RWPE2 (cell line): Measurements from ENCODE around the gene TXNRD3.

Experiments used
- ATAC-seq: fragments of 200-7000 bp; cut with Tn5 transposase; 3 replicates; pipeline ENCODE4 v1.9.1; 2021; ENCODE audit warnings: low read depth
- DNase-seq: peaks from one replicate; pipeline ENCODE4 v3.0.0-alpha.2; 2020; ENCODE audit warnings: low spot score
- H3K27ac ChIP-seq: fragments of 450-650 bp; 2 replicates; pipeline ENCODE4 v1.5.1; 2017; ENCODE audit warnings: mild to moderate bottlenecking; ENCODE audit not compliant: poor library complexity, severe bottlenecking
- H3K27me3 ChIP-seq: fragments of 250-450 bp; sonication (Bioruptor Pico); 2 replicates; pipeline ENCODE4 v1.5.1; 2021; ENCODE audit warnings: mild to moderate bottlenecking, moderate library complexity; ENCODE audit not compliant: insufficient read depth, poor library complexity, severe bottlenecking
- H3K36me3 ChIP-seq: fragments of 250-450 bp; sonication (Bioruptor Pico); 2 replicates; pipeline ENCODE4 v1.5.1; 2020; ENCODE audit warnings: low read depth, mild to moderate bottlenecking, moderate library complexity
- H3K4me1 ChIP-seq: fragments of 250-450 bp; sonication (Bioruptor Pico); 2 replicates; pipeline ENCODE4 v1.5.1; 2021; ENCODE audit warnings: mild to moderate bottlenecking, moderate library complexity; ENCODE audit not compliant: insufficient read depth, poor library complexity, severe bottlenecking
- H3K4me3 ChIP-seq: fragments of 250-450 bp; sonication (Bioruptor Pico); 2 replicates; pipeline ENCODE4 v1.5.1; 2021; ENCODE audit warnings: mild to moderate bottlenecking, moderate library complexity; ENCODE audit not compliant: severe bottlenecking
- H3K9me3 ChIP-seq: fragments of 250-450 bp; sonication (Bioruptor Pico); 2 replicates; pipeline ENCODE4 v1.5.1; 2021; ENCODE audit warnings: mild to moderate bottlenecking, moderate library complexity; ENCODE audit not compliant: severe bottlenecking
- TF ChIP-seq, protein P1 (sequence below): fragments of 450-650 bp; IDR thresholded peaks from one replicate; pipeline ENCODE4 v1.5.1; 2017; ENCODE audit warnings: mild to moderate bottlenecking, moderate library complexity; ENCODE audit not compliant: poor library complexity, severe bottlenecking

The TXNRD3 gene

DNA sequence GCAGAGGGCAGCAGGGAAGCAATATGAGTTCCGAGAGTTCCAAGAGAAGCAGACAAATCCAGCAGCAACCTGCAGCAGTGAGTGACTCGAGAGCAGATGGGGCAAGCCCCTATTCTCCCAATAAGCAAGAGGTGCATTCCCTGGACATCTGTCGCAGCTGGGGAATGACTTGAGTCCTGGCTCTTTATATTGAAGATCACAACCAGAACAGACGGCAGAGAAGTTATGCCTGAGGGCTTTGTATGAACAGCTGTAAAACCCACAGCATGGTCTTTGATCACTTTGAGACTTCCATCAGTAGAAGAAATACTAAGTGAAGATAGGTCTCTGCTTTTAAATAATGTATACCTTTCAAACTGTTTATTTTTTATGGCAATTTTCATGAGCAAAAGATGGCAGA lies 72.6 kb downstream of the TXNRD3 start:
- Histone ChIP-seq H3K9me3 (no peaks in the 10 kb centered on the region), H3K27me3 (peaks cover 5% of the 10 kb centered on the region), H3K27ac (no peak overlapping the region), H3K4me3 (no peak overlapping the region), H3K4me1 (no peaks in the 10 kb centered on the region), H3K36me3 (no peaks in the 10 kb centered on the region)
- ATAC-seq (no peak), DNase-seq (no peak)
- TF ChIP-seq, protein P1, sequence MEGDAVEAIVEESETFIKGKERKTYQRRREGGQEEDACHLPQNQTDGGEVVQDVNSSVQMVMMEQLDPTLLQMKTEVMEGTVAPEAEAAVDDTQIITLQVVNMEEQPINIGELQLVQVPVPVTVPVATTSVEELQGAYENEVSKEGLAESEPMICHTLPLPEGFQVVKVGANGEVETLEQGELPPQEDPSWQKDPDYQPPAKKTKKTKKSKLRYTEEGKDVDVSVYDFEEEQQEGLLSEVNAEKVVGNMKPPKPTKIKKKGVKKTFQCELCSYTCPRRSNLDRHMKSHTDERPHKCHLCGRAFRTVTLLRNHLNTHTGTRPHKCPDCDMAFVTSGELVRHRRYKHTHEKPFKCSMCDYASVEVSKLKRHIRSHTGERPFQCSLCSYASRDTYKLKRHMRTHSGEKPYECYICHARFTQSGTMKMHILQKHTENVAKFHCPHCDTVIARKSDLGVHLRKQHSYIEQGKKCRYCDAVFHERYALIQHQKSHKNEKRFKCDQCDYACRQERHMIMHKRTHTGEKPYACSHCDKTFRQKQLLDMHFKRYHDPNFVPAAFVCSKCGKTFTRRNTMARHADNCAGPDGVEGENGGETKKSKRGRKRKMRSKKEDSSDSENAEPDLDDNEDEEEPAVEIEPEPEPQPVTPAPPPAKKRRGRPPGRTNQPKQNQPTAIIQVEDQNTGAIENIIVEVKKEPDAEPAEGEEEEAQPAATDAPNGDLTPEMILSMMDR, result no peak

DNA sequence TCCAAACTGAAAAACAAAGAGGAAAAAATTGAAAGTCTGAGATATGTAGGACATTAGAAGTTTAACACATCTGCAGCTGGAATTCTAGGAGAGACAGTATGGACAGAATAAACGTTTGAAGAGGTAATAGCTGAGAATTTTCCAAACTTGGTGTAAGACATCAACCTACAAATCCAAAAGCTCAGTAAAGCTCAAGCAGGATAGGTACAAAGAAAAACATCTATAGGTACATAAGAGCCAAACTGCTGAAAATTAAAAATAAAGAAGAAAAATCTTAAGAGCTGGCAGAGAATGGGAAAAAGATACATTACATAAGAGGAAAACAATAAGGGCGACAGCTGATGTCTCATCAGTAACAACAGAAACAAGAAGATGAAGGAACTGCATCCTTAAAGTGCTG lies 73.4 kb downstream of the TXNRD3 start:
- ATAC-seq (no peak), DNase-seq (no peak)
- H3K9me3 ChIP-seq, result no peaks in the 10 kb centered on the region
- TF ChIP-seq, protein P1, result no peak
- H3K27me3 ChIP-seq, result peaks cover 5% of the 10 kb centered on the region
- H3K4me3 ChIP-seq, result no peak overlapping the region
- H3K27ac ChIP-seq, result no peak overlapping the region
- no peaks in the 10 kb centered on the region for H3K4me1 ChIP-seq
- H3K36me3 ChIP-seq, result no peaks in the 10 kb centered on the region

DNA sequence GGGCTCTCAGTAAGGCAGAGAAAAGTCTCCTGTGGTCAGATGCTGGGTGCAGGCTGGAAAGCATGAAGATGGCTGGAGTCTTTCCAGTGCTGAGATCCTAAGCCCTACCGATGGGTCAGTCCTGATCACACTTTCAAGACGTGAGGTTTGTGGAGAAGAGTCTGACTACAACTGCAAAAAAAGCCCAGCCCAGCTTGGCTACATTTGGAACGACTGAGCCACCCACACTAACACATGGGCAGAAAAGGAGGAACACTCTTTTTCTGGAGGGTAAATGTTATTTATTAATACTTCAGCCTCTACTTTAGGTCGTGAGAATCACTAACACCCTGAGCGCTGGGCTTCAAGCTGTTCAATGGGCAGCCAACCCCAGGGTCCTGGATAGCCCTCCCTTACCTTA lies 74.2 kb downstream of the TXNRD3 start:
- no peak overlapping the region for H3K27ac ChIP-seq
- no peak for ATAC-seq
- DNase-seq, result no peak
- H3K4me3 ChIP-seq, result no peak overlapping the region
- no peaks in the 10 kb centered on the region for H3K4me1 ChIP-seq
- H3K27me3 ChIP-seq, result peaks cover 5% of the 10 kb centered on the region
- no peaks in the 10 kb centered on the region for H3K36me3 ChIP-seq
- TF ChIP-seq, protein P1, result no peak
- H3K9me3 ChIP-seq, result no peaks in the 10 kb centered on the region

DNA sequence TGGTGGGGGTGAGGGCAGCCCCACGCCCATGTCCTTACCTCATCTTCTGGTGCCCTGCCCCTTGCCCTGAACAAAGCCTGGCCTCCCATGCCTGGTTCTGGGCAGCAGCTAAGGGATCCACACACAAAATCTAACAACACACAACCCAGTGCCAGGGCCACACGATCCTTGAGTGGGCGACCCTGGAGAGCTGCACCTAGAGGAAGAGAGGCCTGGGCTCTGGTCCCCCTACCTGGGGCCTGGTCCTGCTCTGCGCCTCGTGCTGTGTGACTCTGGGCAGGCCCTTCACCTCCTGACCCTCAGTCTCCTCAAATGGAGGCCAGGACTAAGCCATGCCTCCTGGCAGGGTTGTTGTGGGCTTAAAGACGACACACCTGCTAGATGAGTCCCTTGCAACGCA lies 76.2 kb downstream of the TXNRD3 start:
- Histone ChIP-seq H3K27me3 (peaks cover 5% of the 10 kb centered on the region), H3K9me3 (no peaks in the 10 kb centered on the region), H3K4me1 (no peaks in the 10 kb centered on the region), H3K4me3 (no peak overlapping the region), H3K27ac (no peak overlapping the region), H3K36me3 (no peaks in the 10 kb centered on the region)
- no peak for ATAC-seq
- TF ChIP-seq, protein P1, result no peak
- no peak for DNase-seq

DNA sequence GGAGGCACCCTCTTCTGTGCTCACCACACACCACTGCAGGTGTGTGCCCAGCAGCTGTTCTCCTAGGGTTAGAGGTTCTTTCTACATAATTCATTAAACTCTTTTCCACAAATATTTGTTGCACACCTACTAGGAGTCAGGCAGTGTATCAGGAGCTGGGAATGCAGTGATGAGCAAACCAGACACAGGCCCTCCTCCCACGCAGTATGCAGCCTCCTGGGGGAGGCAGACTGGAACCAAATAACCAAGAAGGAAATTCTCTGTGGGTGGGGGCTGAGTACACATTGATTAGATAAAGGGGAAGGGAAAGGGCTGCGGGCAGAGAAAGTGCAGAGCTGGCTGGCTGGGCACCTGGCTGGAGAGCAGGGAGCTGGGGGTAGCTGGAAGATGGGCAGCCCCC lies 77.7 kb downstream of the TXNRD3 start:
- Histone ChIP-seq H3K36me3 (no peaks in the 10 kb centered on the region), H3K27me3 (peaks cover 5% of the 10 kb centered on the region)

More for the DNA sequence above, 77.7 kb downstream of the TXNRD3 start:
- no peak for DNase-seq
- H3K4me3 ChIP-seq, result no peak overlapping the region
- ATAC-seq, result no peak
- H3K27ac ChIP-seq, result no peak overlapping the region
- TF ChIP-seq, protein P1, result no peak
- no peaks in the 10 kb centered on the region for H3K4me1 ChIP-seq
- no peaks in the 10 kb centered on the region for H3K9me3 ChIP-seq
